ENCODE measurements around the gene ABHD12.

- TF ChIP-seq POLR2A (IDR thresholded peaks at IDR 0.05), result no peak
- TF ChIP-seq, protein P1, sequence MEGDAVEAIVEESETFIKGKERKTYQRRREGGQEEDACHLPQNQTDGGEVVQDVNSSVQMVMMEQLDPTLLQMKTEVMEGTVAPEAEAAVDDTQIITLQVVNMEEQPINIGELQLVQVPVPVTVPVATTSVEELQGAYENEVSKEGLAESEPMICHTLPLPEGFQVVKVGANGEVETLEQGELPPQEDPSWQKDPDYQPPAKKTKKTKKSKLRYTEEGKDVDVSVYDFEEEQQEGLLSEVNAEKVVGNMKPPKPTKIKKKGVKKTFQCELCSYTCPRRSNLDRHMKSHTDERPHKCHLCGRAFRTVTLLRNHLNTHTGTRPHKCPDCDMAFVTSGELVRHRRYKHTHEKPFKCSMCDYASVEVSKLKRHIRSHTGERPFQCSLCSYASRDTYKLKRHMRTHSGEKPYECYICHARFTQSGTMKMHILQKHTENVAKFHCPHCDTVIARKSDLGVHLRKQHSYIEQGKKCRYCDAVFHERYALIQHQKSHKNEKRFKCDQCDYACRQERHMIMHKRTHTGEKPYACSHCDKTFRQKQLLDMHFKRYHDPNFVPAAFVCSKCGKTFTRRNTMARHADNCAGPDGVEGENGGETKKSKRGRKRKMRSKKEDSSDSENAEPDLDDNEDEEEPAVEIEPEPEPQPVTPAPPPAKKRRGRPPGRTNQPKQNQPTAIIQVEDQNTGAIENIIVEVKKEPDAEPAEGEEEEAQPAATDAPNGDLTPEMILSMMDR (IDR thresholded peaks at IDR 0.05), result peak in 9 of 12 donors; percentile 12 to 54 (median 33)
Measured at GRCh38 chr20:25310268-25310920, 80.2 kb downstream of the ABHD12 start.

All from heart left ventricle (tissue), 13 donors.